IMR-90 (cell line): ENCODE measurements around the gene HAGH. TPM values are rescaled to one million over a fixed set of nuclear protein-coding genes. Genes with fewer than 3 reads are reported as not detected.

Experiments used
- ATAC-seq: fragments of 200-7000 bp; cut with Tn5 transposase; 2 replicates; pipeline ENCODE4 v1.9.1; 2020; ENCODE audit warnings: low read depth, mild to moderate bottlenecking, moderate library complexity
- BruUV-seq: library from RNA; stranded (reverse); fragments of 400-500 nt; replicated peaks from 2 replicates; lab custom pipeline; 2021; lab: Mats Ljungman, UMichigan
- CTCF ChIA-PET: fragments of 300-600 bp; formaldehyde crosslinking; extraction: SDS; loops from one replicate; lab custom pipeline; 2021; ENCODE audit warnings: antibody characterized with exemption; lab: Yijun Ruan, JAX
- POLR2A ChIA-PET: fragments of 300-600 bp; sonication (Branson Sonifier 250); formaldehyde crosslinking; loops from one replicate; lab custom pipeline; 2022; ENCODE audit warnings: antibody characterized with exemption; ENCODE audit not compliant: unreplicated experiment; lab: Charles Lee
- DNase-seq: peaks from one replicate; pipeline ENCODE4 v3.0.0; 2013
- H2AFZ ChIP-seq: replicated peaks from 2 replicates; pipeline ENCODE3; 2013; ENCODE audit warnings: low read length, mild to moderate bottlenecking; ENCODE audit not compliant: poor library complexity
- H2AK5ac ChIP-seq: 2 replicates; pipeline ENCODE4 v1.6.1; 2013; ENCODE audit warnings: low read depth, low read length, inconsistent platforms
- H2AK9ac ChIP-seq: replicated peaks from 2 replicates; pipeline ENCODE3; 2013; ENCODE audit warnings: mild to moderate bottlenecking, low read depth, low read length, moderate library complexity; ENCODE audit not compliant: poor library complexity
- H2BK120ac ChIP-seq: 2 replicates; pipeline ENCODE4 v1.6.1; 2013; ENCODE audit warnings: low read depth, low read length, inconsistent platforms
- H2BK15ac ChIP-seq: 3 replicates; pipeline ENCODE4 v1.6.1; 2013; ENCODE audit warnings: low read depth, low read length, inconsistent platforms
- H2BK20ac ChIP-seq: 2 replicates; pipeline ENCODE4 v1.6.1; 2013; ENCODE audit warnings: low read depth, mild to moderate bottlenecking, inconsistent platforms, low read length, moderate library complexity
- H2BK5ac ChIP-seq: 2 replicates; pipeline ENCODE4 v1.6.1; 2013; ENCODE audit warnings: mild to moderate bottlenecking, low read depth, low read length, inconsistent platforms; ENCODE audit not compliant: poor library complexity, severe bottlenecking
- H3K14ac ChIP-seq: replicated peaks from 2 replicates; pipeline ENCODE4 v1.6.1; 2013; ENCODE audit warnings: low read depth, low read length, inconsistent platforms
- H3K18ac ChIP-seq: 2 replicates; pipeline ENCODE4 v1.6.1; 2013; ENCODE audit warnings: low read depth, low read length, control low read depth
- H3K23ac ChIP-seq: 2 replicates; pipeline ENCODE4 v1.6.1; 2013; ENCODE audit warnings: low read depth, low read length, inconsistent platforms
- H3K27ac ChIP-seq: 2 replicates; pipeline ENCODE4 v1.5.1; 2013; ENCODE audit warnings: mild to moderate bottlenecking, control low read depth, low read length; ENCODE audit not compliant: insufficient read depth
- H3K27me3 ChIP-seq: 2 replicates; pipeline ENCODE4 v1.6.1; 2013; ENCODE audit warnings: low read length; ENCODE audit not compliant: control insufficient read depth, insufficient read depth
- H3K36me3 ChIP-seq: 2 replicates; pipeline ENCODE4 v1.6.1; 2013; ENCODE audit warnings: low read length, mixed read lengths; ENCODE audit not compliant: control insufficient read depth, insufficient read depth
- H3K4ac ChIP-seq: 2 replicates; pipeline ENCODE4 v1.6.1; 2013; ENCODE audit warnings: low read depth, low read length, inconsistent platforms
- H3K4me1 ChIP-seq: 2 replicates; pipeline ENCODE4 v1.6.1; 2013; ENCODE audit warnings: low read length, mixed read lengths; ENCODE audit not compliant: control insufficient read depth, insufficient read depth
- H3K4me2 ChIP-seq: 2 replicates; pipeline ENCODE4 v1.6.1; 2013; ENCODE audit warnings: low read depth, mild to moderate bottlenecking, control low read depth, low read length, moderate library complexity
- H3K4me3 ChIP-seq: 2 replicates; pipeline ENCODE4 v1.5.1; 2013; ENCODE audit warnings: low read depth, mild to moderate bottlenecking, control low read depth, low read length, moderate library complexity; ENCODE audit not compliant: insufficient read depth
- H3K56ac ChIP-seq: 2 replicates; pipeline ENCODE4 v1.6.1; 2013; ENCODE audit warnings: low read length, inconsistent platforms; ENCODE audit not compliant: insufficient read depth; ENCODE audit errors: extremely low read depth
- H3K79me1 ChIP-seq, 2 experiments: 2 replicates each; pipeline ENCODE4 v1.6.1; 2013; ENCODE audit warnings: low read length in 2 of 2, inconsistent platforms in 1 of 2, low read depth in 1 of 2
- H3K9ac ChIP-seq: 2 replicates; pipeline ENCODE4 v1.6.1; 2013; ENCODE audit warnings: low read depth, low read length, control low read depth
- H3K9me1 ChIP-seq: 2 replicates; pipeline ENCODE4 v1.6.1; 2013; ENCODE audit warnings: low read length, inconsistent platforms; ENCODE audit not compliant: insufficient read depth
- H3K9me3 ChIP-seq: 2 replicates; pipeline ENCODE4 v1.6.1; 2013; ENCODE audit warnings: low read length; ENCODE audit not compliant: control insufficient read depth, insufficient read depth
- H4K20me1 ChIP-seq: 2 replicates; pipeline ENCODE4 v1.6.1; 2013; ENCODE audit warnings: low read length, inconsistent platforms; ENCODE audit not compliant: insufficient read depth
- H4K5ac ChIP-seq: 2 replicates; pipeline ENCODE4 v1.6.1; 2013; ENCODE audit warnings: mild to moderate bottlenecking, low read depth, low read length, control low read depth
- H4K8ac ChIP-seq, 2 experiments: 2 replicates each; pipeline ENCODE4 v1.6.1; 2013; ENCODE audit warnings: low read depth in 2 of 2, low read length in 2 of 2, control low read depth in 1 of 2, inconsistent platforms in 1 of 2
- H4K91ac ChIP-seq: 2 replicates; pipeline ENCODE4 v1.6.1; 2013; ENCODE audit warnings: low read depth, low read length, inconsistent platforms; ENCODE audit not compliant: insufficient read depth
- BHLHE40 ChIP-seq: fragments of 150-350 bp; IDR thresholded peaks from 2 replicates; pipeline ENCODE4 v1.6.1; 2016; ENCODE audit warnings: mild to moderate bottlenecking, low read depth, low read length
- CEBPB ChIP-seq: IDR thresholded peaks from 2 replicates; pipeline ENCODE4 v1.6.1; 2012; ENCODE audit warnings: low read depth, low read length, improper control_type of control experiment
- CHD1 ChIP-seq: IDR thresholded peaks from 2 replicates; pipeline ENCODE4 v1.6.1; 2012; ENCODE audit warnings: low read depth, low read length, improper control_type of control experiment
- CTCF ChIP-seq: conservative IDR thresholded peaks from 2 replicates; pipeline ENCODE4 v1.5.1; 2012; ENCODE audit warnings: mild to moderate bottlenecking, low read depth, low read length, improper control_type of control experiment
- ELK1 ChIP-seq: fragments of 150-350 bp; IDR thresholded peaks from 2 replicates; pipeline ENCODE4 v1.6.1; 2016; ENCODE audit warnings: low read depth, mild to moderate bottlenecking, low read length, moderate library complexity, borderline replicate concordance
- FOS ChIP-seq: fragments of 150-350 bp; IDR thresholded peaks from 2 replicates; pipeline ENCODE4 v1.6.1; 2016; ENCODE audit warnings: low read depth, low read length
- MAFK ChIP-seq: IDR thresholded peaks from 2 replicates; pipeline ENCODE4 v1.6.1; 2012; ENCODE audit warnings: low read depth, low read length, improper control_type of control experiment
- MAZ ChIP-seq: IDR thresholded peaks from 2 replicates; pipeline ENCODE4 v1.6.1; 2012; ENCODE audit warnings: low read depth, mild to moderate bottlenecking, low read length, improper control_type of control experiment, moderate library complexity, borderline replicate concordance
- MXI1 ChIP-seq: IDR thresholded peaks from 2 replicates; pipeline ENCODE4 v1.6.1; 2012; ENCODE audit warnings: low read depth, mild to moderate bottlenecking, low read length, moderate library complexity, borderline replicate concordance
- POLR2A ChIP-seq: IDR thresholded peaks from 2 replicates; pipeline ENCODE4 v1.6.1; 2012; ENCODE audit warnings: mild to moderate bottlenecking, low read depth, low read length
- RAD21 ChIP-seq: IDR thresholded peaks from 2 replicates; pipeline ENCODE4 v1.6.1; 2012; ENCODE audit warnings: low read length, improper control_type of control experiment
- RCOR1 ChIP-seq: IDR thresholded peaks from 2 replicates; pipeline ENCODE4 v1.6.1; 2012; ENCODE audit warnings: mild to moderate bottlenecking, low read length, improper control_type of control experiment; ENCODE audit not compliant: insufficient replicate concordance
- USF2 ChIP-seq: fragments of 150-350 bp; IDR thresholded peaks from 2 replicates; pipeline ENCODE4 v1.6.1; 2017; ENCODE audit warnings: mild to moderate bottlenecking, antibody characterized with exemption, low read length, low read depth
- WGBS, 2 experiments: methylation state at CpG; one replicate each; pipeline versions ENCODE4 v1.1.5 to v1.1.7; 2013; ENCODE audit warnings: missing lambda C conversion rate in 2 of 2; ENCODE audit not compliant: insufficient read length in 1 of 2; ENCODE audit errors: extremely low coverage in 2 of 2; 5-methylcytosine and 5-hydroxymethylcytosine counted together
- dilution Hi-C: fragments of 300-500 bp; cut with HindIII; formaldehyde crosslinking; loops from one replicate; pipeline ENCODE4 v1.14.3; 2018; ENCODE audit warnings: low sequenced_read_pairs; ENCODE audit not compliant: unreplicated experiment
- in situ Hi-C: fragments of 300-500 bp; cut with MboI; formaldehyde crosslinking; loops from 3 replicates; pipeline ENCODE4 v1.14.3; 2019; ENCODE audit warnings: low sequenced_read_pairs, inconsistent platforms, mixed read lengths
- intact Hi-C: fragments of 100-400 bp; cut with micrococcal nuclease; formaldehyde crosslinking; loops from 2 replicates; pipeline ENCODE4 v1.10.0; 2022
- polyA plus RNA-seq, 3 experiments: library from polyadenylated mRNA; depleted of rRNA; stranded (reverse); fragments of >200 nt; gene quantifications; 2 replicates each; pipeline ENCODE4 v1.2.3, GENCODE V29; 2012; ENCODE audit warnings: low replicate concordance in 1 of 3
- total RNA-seq: library from RNA; depleted of rRNA; stranded (reverse); fragments of >200 nt; gene quantifications from 2 replicates; pipeline ENCODE4 v1.2.3, GENCODE V29; 2012

The HAGH gene
- total and polyA plus RNA-seq, 2 of the 4 experiments (the other 2 are of a cell fraction) = 30.8 to 52.2 TPM

- Histone ChIP-seq H2BK15ac (no peak within 1 kb of the TSS), H4K8ac (peak within 1 kb of the TSS; percentile 77 to 92), H3K4ac (peak within 1 kb of the TSS; percentile 85), H4K5ac (peak within 1 kb of the TSS; percentile 68), H4K20me1 (peaks cover 34% of the 10 kb centered on the region), H3K4me1 (peaks cover 13% of the 10 kb centered on the region), H3K14ac (peak within 1 kb of the TSS; percentile 63), H3K4me3 (peak within 1 kb of the TSS; percentile 93), H3K56ac (peak within 1 kb of the TSS; percentile 51), H3K27me3 (no peaks in the 10 kb centered on the region), H2AK9ac (peak within 1 kb of the TSS; percentile 100), H3K9me3 (no peaks in the 10 kb centered on the region), H4K91ac (peak within 1 kb of the TSS; percentile 84), H3K27ac (peak within 1 kb of the TSS; percentile 85), H3K9me1 (0 out of 2 replicates have a peak, but pooled peaks cover 3% of the 10 kb centered on the region), H2BK120ac (no peak within 1 kb of the TSS), H2AFZ (peak within 1 kb of the TSS; percentile 94), H2AK5ac (peak within 1 kb of the TSS; percentile 93), H3K36me3 (peaks cover 32% of the 10 kb centered on the region; the same call in 1 of the 2 replicates), H3K23ac (peak within 1 kb of the TSS; percentile 69), H3K9ac (peak within 1 kb of the TSS; percentile 88), H2BK20ac (no peak within 1 kb of the TSS), H3K18ac (no peak within 1 kb of the TSS), H2BK5ac (peak within 1 kb of the TSS; percentile 78), H3K79me1 (peaks cover 12 to 55% of the 10 kb centered on the region in 2 experiments), H3K4me2 (peak within 1 kb of the TSS; percentile 93)
- in situ Hi-C loops (no loop called here), intact Hi-C loops (no loop called here), dilution Hi-C loops (no loop called here)
- WGBS, 2 experiments = 0% methylated on average over 26 of the region's 108 CpGs; no CpG with 5 or more reads in 1 of the 2 experiments
- ChIA-PET POLR2A (no interaction called here), CTCF (interaction anchor here (0.8 to 0.9 kb wide), 3 partner anchors 10 to 67 kb away, joined by 3 read pairs; partner anchors contain the start of genes NUBP2 and SPSB3)
- ATAC-seq (peak; percentile 60), DNase-seq (peak; percentile 83)
- no TSS peak for BruUV-seq
- TF ChIP-seq USF2 (no peak), CHD1 (peak; percentile 66; the same call in 1 of the 2 replicates), CTCF (peak; percentile 67), POLR2A (no peak), RAD21 (peak; percentile 34), FOS (peak; percentile 5; the same call in 1 of the 2 replicates), ELK1 (0 out of 2 replicates have a peak, but pooled peaks have one; percentile 44), MXI1 (peak; percentile 75; the same call in 1 of the 2 replicates), CEBPB (no peak), RCOR1 (no peak), BHLHE40 (peak; percentile 90), MAFK (no peak), MAZ (peak; percentile 71; the same call in 1 of the 2 replicates)
Observed at GRCh38 chr16:1772908-1773702, 53.5 kb downstream of the HAGH start, which contains the start of gene MRPS34. TSS of gene MRPS34 (minus strand) at chr16:1773134. CDS start at chr16:1773119, 15 bp downstream.
